Measurements from ENCODE around the gene SLC38A9. TPM values are rescaled to one million over a fixed set of nuclear protein-coding genes. Genes with fewer than 3 reads are reported as not detected.

The SLC38A9 gene
- polyA plus RNA-seq, 1 of the 3 experiments (the other 2 are of a cell fraction), result 6.9 TPM

DNA sequence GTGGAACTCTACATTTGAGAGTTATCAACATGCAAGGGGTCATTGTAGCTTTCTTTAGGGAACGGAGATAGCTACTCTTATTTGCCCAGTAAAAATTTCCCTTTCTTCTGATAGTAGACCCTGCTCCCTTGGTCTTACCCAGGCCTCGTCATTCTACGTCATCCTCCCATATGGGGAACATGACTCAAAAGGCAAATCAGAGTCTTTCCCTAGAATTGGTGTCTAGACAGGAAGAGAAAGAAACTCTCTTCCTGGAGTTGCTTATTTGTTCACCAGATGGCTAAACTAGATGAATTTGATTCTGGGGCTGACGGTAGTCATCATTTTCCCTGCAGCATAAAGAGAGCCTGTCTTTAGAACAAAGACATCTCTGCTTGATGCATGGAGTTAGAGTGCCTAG, 12.2 kb upstream of the SLC38A9 start:
- no peak overlapping the region for H2AFZ ChIP-seq (ENCODE audit: low read depth)
- no peaks in the 10 kb centered on the region for H3K9me2 ChIP-seq

More for the DNA sequence above, 12.2 kb upstream of the SLC38A9 start:
- Histone ChIP-seq H3K27me3 (ENCODE audit: insufficient read depth) (no peaks in the 10 kb centered on the region), H3K36me3 (replicated peaks in 1 of 2; ENCODE audit: control insufficient read depth in 1 of 2, insufficient read depth in 2 of 2, low read length in 1 of 2) (no peaks in the 10 kb centered on the region), H3K9me3 (no peaks in the 10 kb centered on the region), H3K4me2 (no peak overlapping the region), H3K9ac (no peak overlapping the region), H4K20me1 (ENCODE audit: insufficient read depth) (no peaks in the 10 kb centered on the region), H3K4me1 (ENCODE audit: control insufficient read depth in 1 of 2, insufficient read depth in 2 of 2, low read depth in 1 of 2, low read length in 1 of 2) (no peaks in the 10 kb centered on the region), H3K4me3 (ENCODE audit: low read depth in 2 of 2, low read length in 1 of 2) (no peak overlapping the region), H3K27ac (ENCODE audit: low read depth in 2 of 2, low read length in 1 of 2) (no peak overlapping the region), H3K79me2 (ENCODE audit: insufficient read depth) (no peaks in the 10 kb centered on the region), H3F3A (replicated peaks; ENCODE audit: insufficient read depth) (peaks cover 3% of the 10 kb centered on the region)
- CTCF ChIA-PET, result no interaction called here
- WGBS (ENCODE audit: low lambda C conversion rate), result 85% methylated on average over 4 of the region's 4 CpGs
- TF ChIP-seq REST (IDR thresholded peaks at IDR 0.05; ENCODE audit: low read depth, low read length), result no peak
- TF ChIP-seq POLR2AphosphoS5 (IDR thresholded peaks at IDR 0.05; ENCODE audit: low read depth, low read length), result no peak
- TF ChIP-seq SMC3 (IDR thresholded peaks at IDR 0.05; ENCODE audit: low read depth, low read length), result no peak
- TF ChIP-seq FOSL2 (IDR thresholded peaks at IDR 0.05; ENCODE audit: borderline replicate concordance, low read depth), result no peak
- no peak for TF ChIP-seq PBX3 (IDR thresholded peaks at IDR 0.05)
- TF ChIP-seq RAD21 (IDR thresholded peaks at IDR 0.05; ENCODE audit: low read length), result no peak
- TF ChIP-seq, protein P1, sequence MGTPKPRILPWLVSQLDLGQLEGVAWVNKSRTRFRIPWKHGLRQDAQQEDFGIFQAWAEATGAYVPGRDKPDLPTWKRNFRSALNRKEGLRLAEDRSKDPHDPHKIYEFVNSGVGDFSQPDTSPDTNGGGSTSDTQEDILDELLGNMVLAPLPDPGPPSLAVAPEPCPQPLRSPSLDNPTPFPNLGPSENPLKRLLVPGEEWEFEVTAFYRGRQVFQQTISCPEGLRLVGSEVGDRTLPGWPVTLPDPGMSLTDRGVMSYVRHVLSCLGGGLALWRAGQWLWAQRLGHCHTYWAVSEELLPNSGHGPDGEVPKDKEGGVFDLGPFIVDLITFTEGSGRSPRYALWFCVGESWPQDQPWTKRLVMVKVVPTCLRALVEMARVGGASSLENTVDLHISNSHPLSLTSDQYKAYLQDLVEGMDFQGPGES (IDR thresholded peaks at IDR 0.05; ENCODE audit: low read depth, low read length), result no peak
- no peak for TF ChIP-seq YY1 (IDR thresholded peaks at IDR 0.05; ENCODE audit: low read depth)
- no peak for TF ChIP-seq ELF1 (IDR thresholded peaks at IDR 0.05)
- no peak for TF ChIP-seq NFIC (IDR thresholded peaks at IDR 0.05; ENCODE audit: borderline replicate concordance)
- no peak for TF ChIP-seq MXI1 (IDR thresholded peaks at IDR 0.05; ENCODE audit: low read depth, low read length)
- TF ChIP-seq, protein P2, sequence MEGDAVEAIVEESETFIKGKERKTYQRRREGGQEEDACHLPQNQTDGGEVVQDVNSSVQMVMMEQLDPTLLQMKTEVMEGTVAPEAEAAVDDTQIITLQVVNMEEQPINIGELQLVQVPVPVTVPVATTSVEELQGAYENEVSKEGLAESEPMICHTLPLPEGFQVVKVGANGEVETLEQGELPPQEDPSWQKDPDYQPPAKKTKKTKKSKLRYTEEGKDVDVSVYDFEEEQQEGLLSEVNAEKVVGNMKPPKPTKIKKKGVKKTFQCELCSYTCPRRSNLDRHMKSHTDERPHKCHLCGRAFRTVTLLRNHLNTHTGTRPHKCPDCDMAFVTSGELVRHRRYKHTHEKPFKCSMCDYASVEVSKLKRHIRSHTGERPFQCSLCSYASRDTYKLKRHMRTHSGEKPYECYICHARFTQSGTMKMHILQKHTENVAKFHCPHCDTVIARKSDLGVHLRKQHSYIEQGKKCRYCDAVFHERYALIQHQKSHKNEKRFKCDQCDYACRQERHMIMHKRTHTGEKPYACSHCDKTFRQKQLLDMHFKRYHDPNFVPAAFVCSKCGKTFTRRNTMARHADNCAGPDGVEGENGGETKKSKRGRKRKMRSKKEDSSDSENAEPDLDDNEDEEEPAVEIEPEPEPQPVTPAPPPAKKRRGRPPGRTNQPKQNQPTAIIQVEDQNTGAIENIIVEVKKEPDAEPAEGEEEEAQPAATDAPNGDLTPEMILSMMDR (IDR thresholded peaks at IDR 0.05), result no peak
- TF ChIP-seq RCOR1 (IDR thresholded peaks at IDR 0.05; ENCODE audit: low read length), result no peak
- TF ChIP-seq, protein P3, sequence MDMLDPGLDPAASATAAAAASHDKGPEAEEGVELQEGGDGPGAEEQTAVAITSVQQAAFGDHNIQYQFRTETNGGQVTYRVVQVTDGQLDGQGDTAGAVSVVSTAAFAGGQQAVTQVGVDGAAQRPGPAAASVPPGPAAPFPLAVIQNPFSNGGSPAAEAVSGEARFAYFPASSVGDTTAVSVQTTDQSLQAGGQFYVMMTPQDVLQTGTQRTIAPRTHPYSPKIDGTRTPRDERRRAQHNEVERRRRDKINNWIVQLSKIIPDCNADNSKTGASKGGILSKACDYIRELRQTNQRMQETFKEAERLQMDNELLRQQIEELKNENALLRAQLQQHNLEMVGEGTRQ (IDR thresholded peaks at IDR 0.05; ENCODE audit: borderline replicate concordance, low read depth, low read length), result no peak
- no peak for TF ChIP-seq TCF12 (IDR thresholded peaks at IDR 0.05)
- POLR2A ChIA-PET, result no interaction called here
- DNase-seq, result no peak
